Left cardiac atrium (tissue), 4 donors: ENCODE measurements around the gene SECTM1. TPM values are rescaled to one million over a fixed set of nuclear protein-coding genes. Genes with fewer than 3 reads are reported as not detected.

Experiments used
- ATAC-seq, 2 donors: fragments of 200-7000 bp; cut with Tn5 transposase; one replicate each; pipeline ENCODE4 v1.9.1; 2020; ENCODE audit warnings: mild to moderate bottlenecking in 2 of 2, moderate library complexity in 2 of 2
- DNase-seq: peaks from one replicate; pipeline ENCODE4 v3.0.0-alpha.2; 2020
- intact Hi-C, 2 donors: fragments of 100-400 bp; cut with DNase I; formaldehyde crosslinking; loops; one replicate each; pipeline versions ENCODE4 v1.14.1 to v1.15.1; 2022 to 2023
- total RNA-seq, 2 donors: library from RNA; stranded (reverse); fragmentation: NEBNext Ultra II Directional; extraction: Animal tissue kit (Norgen Biotek cat#: 25700); gene quantifications; one replicate each; pipeline ENCODE4 v1.2.1, GENCODE V29; 2021
- donor health status: DM: no; HTN: yes; CAD: no.
- donor health status: DM: no; HTN: yes; CAD: no; lungs with severe emphysema.
- donor health status: DM: yes; HTN: yes; CAD: no.
- donor health status: Dilated cardiomyopathy.

SECTM1 gene
- total RNA-seq, 2 donors from 2014 or later = 6.6 to 12.6 TPM

GRCh38 chr17:82278308-82278707 lies 55.3 kb downstream of the SECTM1 start:
- no peak for ATAC-seq
- no peak for DNase-seq
- intact Hi-C loops = no loop called here

- no peak for ATAC-seq
Observed at GRCh38 chr17:82277851-82278250, 55.7 kb downstream of the SECTM1 start.

GRCh38 chr17:82276938-82277337 lies 56.6 kb downstream of the SECTM1 start:
- ATAC-seq = no peak
- intact Hi-C loops = no loop called here
- no peak for DNase-seq

More at GRCh38 chr17:82277851-82278250, 55.7 kb downstream of the SECTM1 start:
- DNase-seq = no peak
- intact Hi-C loops = no loop called here

- ATAC-seq (no peak), DNase-seq (no peak)
- intact Hi-C loops = no loop called here
Observed at GRCh38 chr17:82275326-82275725, 58.2 kb downstream of the SECTM1 start.

- intact Hi-C loops = loop anchor here in 1 of 2 donors (5.0 kb wide), 1 partner anchor 37 kb away; no protein-coding TSS in a partner anchor
- ATAC-seq (no peak), DNase-seq (no peak)
Observed at GRCh38 chr17:82274134-82275020, 59.2 kb downstream of the SECTM1 start.

- DNase-seq (peak; percentile 94), ATAC-seq (peak; percentile 93 to 97)
- intact Hi-C loops = loop anchor here in 1 of 2 donors (5.0 kb wide), 1 partner anchor 36 kb away; no protein-coding TSS in a partner anchor
Observed at GRCh38 chr17:82273327-82274133, 60.0 kb downstream of the SECTM1 start, which contains the start of gene CSNK1D. CSNK1D (minus strand) TSS chr17:82273700; CDS start chr17:82273381, 319 bp downstream.

- intact Hi-C loops = loop anchor here in 1 of 2 donors (5.0 kb wide), 1 partner anchor 35 kb away; no protein-coding TSS in a partner anchor
- ATAC-seq = peak; percentile 41 to 49
- peak; percentile 64 for DNase-seq
Observed at GRCh38 chr17:82272495-82273326, 60.9 kb downstream of the SECTM1 start.

- DNase-seq (no peak), ATAC-seq (no peak)
- intact Hi-C loops = loop anchor here in 1 of 2 donors (5.0 kb wide), 1 partner anchor 34 kb away; no protein-coding TSS in a partner anchor
Observed at GRCh38 chr17:82271401-82271800, 62.2 kb downstream of the SECTM1 start.

Other genes with a start within 250 kb of the SECTM1 start
- gene FASN, start 235.5 kb downstream of the SECTM1 start, total RNA-seq = 100 to 1,000 TPM; 220 to 646 TPM
- 10 to 100 TPM; 11.9 to 17.2 TPM for gene CCDC57, start 120.9 kb downstream of the SECTM1 start, total RNA-seq
- gene SLC16A3, start 104.7 kb downstream of the SECTM1 start, total RNA-seq = 10 to 100 TPM; 18.4 to 35.7 TPM
- gene CSNK1D, start 60.1 kb downstream of the SECTM1 start, total RNA-seq = 10 to 100 TPM; 63.6 to 88.2 TPM
- gene CD7, start 16.2 kb downstream of the SECTM1 start, total RNA-seq = 1 to 10 TPM in 1 of 2 donors, under 1 TPM in 1; 0.60 to 1.8 TPM
- gene TEX19, start 25.5 kb upstream of the SECTM1 start, total RNA-seq = not detected
- gene UTS2R, start 38.0 kb upstream of the SECTM1 start, total RNA-seq = 1 to 10 TPM in 1 of 2 donors, under 1 TPM in 1; 0.32 to 1.4 TPM
- gene HEXD, start 84.6 kb upstream of the SECTM1 start, total RNA-seq = 10 to 100 TPM; 14.3 to 16.3 TPM
- 10 to 100 TPM; 27.2 to 32.0 TPM for gene OGFOD3, start 84.8 kb upstream of the SECTM1 start, total RNA-seq
- 10 to 100 TPM; 42.1 to 43.6 TPM for gene CYBC1, start 117.0 kb upstream of the SECTM1 start, total RNA-seq
- 10 to 100 TPM; 63.7 to 65.9 TPM for gene NARF, start 125.0 kb upstream of the SECTM1 start, total RNA-seq
- gene FOXK2, start 186.0 kb upstream of the SECTM1 start, total RNA-seq = 10 to 100 TPM; 35.9 to 53.9 TPM